ENCODE measurements around the gene CCDC88C. TPM values are rescaled to one million over a fixed set of nuclear protein-coding genes. Genes with fewer than 3 reads are reported as not detected.
"Not testable (repeated sequence)": the region's sequence is repeated elsewhere in the genome, so short reads cannot be mapped to it uniquely, and the experiment has no call there.

Gene CCDC88C
- total RNA-seq, 1 donor from 2014 or later, result 16.4 TPM

GRCh38 chr14:91272341-91273272 lies 145.0 kb downstream of the CCDC88C start:
- no peak overlapping the region for H3K4me3 ChIP-seq (ENCODE audit: low read depth, low read length)
- TF ChIP-seq, protein P1, sequence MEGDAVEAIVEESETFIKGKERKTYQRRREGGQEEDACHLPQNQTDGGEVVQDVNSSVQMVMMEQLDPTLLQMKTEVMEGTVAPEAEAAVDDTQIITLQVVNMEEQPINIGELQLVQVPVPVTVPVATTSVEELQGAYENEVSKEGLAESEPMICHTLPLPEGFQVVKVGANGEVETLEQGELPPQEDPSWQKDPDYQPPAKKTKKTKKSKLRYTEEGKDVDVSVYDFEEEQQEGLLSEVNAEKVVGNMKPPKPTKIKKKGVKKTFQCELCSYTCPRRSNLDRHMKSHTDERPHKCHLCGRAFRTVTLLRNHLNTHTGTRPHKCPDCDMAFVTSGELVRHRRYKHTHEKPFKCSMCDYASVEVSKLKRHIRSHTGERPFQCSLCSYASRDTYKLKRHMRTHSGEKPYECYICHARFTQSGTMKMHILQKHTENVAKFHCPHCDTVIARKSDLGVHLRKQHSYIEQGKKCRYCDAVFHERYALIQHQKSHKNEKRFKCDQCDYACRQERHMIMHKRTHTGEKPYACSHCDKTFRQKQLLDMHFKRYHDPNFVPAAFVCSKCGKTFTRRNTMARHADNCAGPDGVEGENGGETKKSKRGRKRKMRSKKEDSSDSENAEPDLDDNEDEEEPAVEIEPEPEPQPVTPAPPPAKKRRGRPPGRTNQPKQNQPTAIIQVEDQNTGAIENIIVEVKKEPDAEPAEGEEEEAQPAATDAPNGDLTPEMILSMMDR (conservative IDR thresholded peaks at IDR 0.05; ENCODE audit: low read depth, low read length), result no peak
- no peak for DNase-seq (ENCODE audit: low read depth)

DNA sequence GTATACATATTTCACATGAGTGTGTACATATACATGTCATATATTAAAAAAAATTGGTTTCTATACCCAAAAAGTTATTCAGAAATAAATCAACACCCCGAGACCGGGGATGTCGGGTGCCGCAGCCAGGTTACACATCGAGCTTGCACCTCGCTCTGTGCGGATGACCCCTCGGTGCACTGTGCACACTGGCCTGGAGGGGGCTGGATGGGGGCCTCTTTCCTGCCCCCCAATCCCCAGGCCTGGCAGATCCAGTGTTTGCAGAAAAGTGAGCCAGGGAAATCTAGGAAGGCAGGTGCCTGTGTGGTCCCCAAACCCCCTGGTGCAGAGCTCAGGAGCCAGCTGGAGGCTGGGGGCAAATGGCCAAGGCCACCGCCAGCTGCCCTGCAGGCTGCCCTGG lies 146.0 kb downstream of the CCDC88C start:
- no peak for DNase-seq (ENCODE audit: low read depth)
- no peak overlapping the region for H3K4me3 ChIP-seq (ENCODE audit: low read depth, low read length)
- TF ChIP-seq, protein P1 (conservative IDR thresholded peaks at IDR 0.05; ENCODE audit: low read depth, low read length), result no peak

GRCh38 chr14:91270619-91271018 lies 147.0 kb downstream of the CCDC88C start:
- no peak overlapping the region for H3K4me3 ChIP-seq (ENCODE audit: low read depth, low read length)
- DNase-seq (ENCODE audit: low read depth), result no peak
- TF ChIP-seq, protein P1 (conservative IDR thresholded peaks at IDR 0.05; ENCODE audit: low read depth, low read length), result no peak

GRCh38 chr14:91270188-91270587 lies 147.4 kb downstream of the CCDC88C start:
- TF ChIP-seq, protein P1 (conservative IDR thresholded peaks at IDR 0.05; ENCODE audit: low read depth, low read length), result no peak
- DNase-seq (ENCODE audit: low read depth), result no peak
- H3K4me3 ChIP-seq (ENCODE audit: low read depth, low read length), result no peak overlapping the region

DNA sequence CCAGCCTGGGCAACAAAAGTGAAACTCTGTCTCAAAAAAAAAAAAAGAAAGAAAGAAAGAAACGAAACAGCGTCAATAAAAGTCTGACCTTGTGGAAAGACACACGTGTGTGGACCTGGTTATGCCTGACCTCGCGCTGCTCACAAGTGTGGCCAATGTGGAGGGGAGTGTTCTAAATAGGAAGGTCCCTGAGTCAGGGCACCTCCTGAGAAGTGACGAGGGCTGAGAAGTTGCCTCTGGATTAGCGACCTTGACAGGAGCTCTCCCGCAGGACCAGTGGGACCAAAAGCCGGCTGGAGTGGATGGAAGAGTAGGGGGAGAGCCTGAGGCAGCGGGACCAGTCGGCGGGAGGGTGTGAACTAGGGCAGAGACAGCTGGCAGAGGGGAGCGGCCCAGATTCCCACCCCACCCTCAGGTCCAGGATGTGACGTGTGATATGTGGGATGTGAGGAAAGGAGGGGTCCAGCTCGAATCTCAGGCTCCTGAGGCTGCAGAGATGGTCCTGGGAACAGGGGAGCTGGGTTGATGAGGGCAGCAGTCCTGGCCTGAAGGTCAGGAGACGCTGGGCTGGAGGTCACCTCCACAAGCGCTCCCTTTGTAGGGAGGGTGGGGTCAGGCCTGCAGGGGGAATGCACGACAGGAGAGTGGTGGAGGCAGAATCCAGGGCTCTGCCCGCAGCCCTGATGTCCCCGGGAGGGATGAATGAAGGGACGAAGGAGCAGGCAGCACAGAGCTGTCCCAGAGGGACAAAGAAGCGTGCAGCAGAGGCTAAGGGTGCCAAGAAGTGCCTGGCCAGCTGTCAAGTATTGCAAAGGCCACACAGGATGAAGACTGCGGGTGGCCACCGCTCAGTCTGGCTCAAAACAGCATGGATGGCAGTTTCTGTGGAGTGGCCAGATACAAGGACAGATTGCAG lies 148.3 kb downstream of the CCDC88C start:
- TF ChIP-seq, protein P1 (conservative IDR thresholded peaks at IDR 0.05; ENCODE audit: low read depth, low read length), result no peak
- DNase-seq (ENCODE audit: low read depth), result no peak
- no peak overlapping the region for H3K4me3 ChIP-seq (ENCODE audit: low read depth, low read length)

DNA sequence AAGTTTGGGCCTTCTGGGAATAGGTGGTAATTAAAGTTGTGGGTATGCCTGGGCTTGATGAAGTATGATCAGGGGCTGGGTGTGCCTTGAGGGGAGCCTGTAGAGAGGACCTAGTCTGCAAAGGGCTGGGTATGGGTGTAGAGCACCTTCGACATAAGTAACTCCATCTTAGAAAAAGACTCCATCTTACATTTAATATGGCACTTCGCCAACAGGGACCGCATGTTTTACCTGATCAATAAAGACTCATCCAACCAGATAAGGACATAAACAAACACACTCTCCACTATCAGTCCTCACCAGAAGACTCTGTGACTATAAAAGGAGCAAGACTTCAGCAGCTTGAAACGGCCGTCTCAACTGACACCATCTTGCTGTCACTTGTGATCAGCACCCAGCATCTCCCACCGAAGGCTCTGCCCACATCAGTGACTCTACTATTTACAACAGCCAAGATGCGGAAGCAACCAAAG lies 149.6 kb downstream of the CCDC88C start:
- H3K4me3 ChIP-seq (ENCODE audit: low read depth, low read length), result no peak overlapping the region
- TF ChIP-seq, protein P1 (conservative IDR thresholded peaks at IDR 0.05; ENCODE audit: low read depth, low read length), result no peak
- DNase-seq (ENCODE audit: low read depth), result no peak

- not testable (repeated sequence) for DNase-seq (ENCODE audit: low read depth); H3K4me3 ChIP-seq (ENCODE audit: low read depth, low read length)
Observed at GRCh38 chr14:91266276-91266675, 151.3 kb downstream of the CCDC88C start.
